H1 (cell line): Measurements from ENCODE around the gene E2F1.

ENCODE experiments used
- CHD2 ChIP-seq: IDR thresholded peaks from 2 replicates; pipeline ENCODE4 v1.6.1; 2012; ENCODE audit warnings: low read length, improper control_type of control experiment
- EP300 ChIP-seq, 2 experiments: IDR thresholded peaks; 1 replicate in 1 of 2; 2 replicates in 1 of 2; pipeline ENCODE4 v1.6.1; 2011 to 2012; ENCODE audit warnings: low read depth in 2 of 2, low read length in 2 of 2, mild to moderate bottlenecking in 2 of 2, borderline replicate concordance in 1 of 2, inconsistent platforms in 1 of 2, moderate library complexity in 1 of 2
- HDAC2 ChIP-seq, 2 experiments: fragments of 300-600 bp in 1 of 2; sonication (generic) in 1 of 2; IDR thresholded peaks; 2 replicates each; pipeline ENCODE4 v1.6.1; 2011 to 2012; ENCODE audit warnings: low read depth in 2 of 2, low read length in 2 of 2, mild to moderate bottlenecking in 2 of 2, moderate library complexity in 2 of 2, borderline replicate concordance in 1 of 2, inconsistent platforms in 1 of 2
- NRF1 ChIP-seq: IDR thresholded peaks from 2 replicates; pipeline ENCODE4 v1.6.1; 2011; ENCODE audit warnings: mild to moderate bottlenecking, low read depth, low read length, improper control_type of control experiment
- RFX5 ChIP-seq: IDR thresholded peaks from 2 replicates; pipeline ENCODE4 v1.6.1; 2011; ENCODE audit warnings: low read depth, low read length, improper control_type of control experiment, borderline replicate concordance
- TAF1 ChIP-seq: IDR thresholded peaks from 2 replicates; pipeline ENCODE4 v1.6.1; 2011; ENCODE audit warnings: mild to moderate bottlenecking, low read depth, low read length
- TF ChIP-seq, protein P1 (sequence below), 3 experiments: IDR thresholded peaks; 1 replicate in 2 of 3; 2 replicates in 1 of 3; pipeline versions ENCODE4 v1.5.1 to v1.6.1; 2011; ENCODE audit warnings: low read length in 3 of 3, mild to moderate bottlenecking in 3 of 3, inconsistent platforms in 2 of 3, low read depth in 1 of 3, moderate library complexity in 1 of 3; ENCODE audit not compliant: insufficient read depth in 1 of 3; ENCODE audit errors: control extremely low read depth in 1 of 3
- TF ChIP-seq, protein P2 (sequence below): IDR thresholded peaks from 2 replicates; pipeline ENCODE4 v1.6.1; 2011; ENCODE audit warnings: low read depth, mild to moderate bottlenecking, low read length; ENCODE audit not compliant: insufficient read depth

DNA sequence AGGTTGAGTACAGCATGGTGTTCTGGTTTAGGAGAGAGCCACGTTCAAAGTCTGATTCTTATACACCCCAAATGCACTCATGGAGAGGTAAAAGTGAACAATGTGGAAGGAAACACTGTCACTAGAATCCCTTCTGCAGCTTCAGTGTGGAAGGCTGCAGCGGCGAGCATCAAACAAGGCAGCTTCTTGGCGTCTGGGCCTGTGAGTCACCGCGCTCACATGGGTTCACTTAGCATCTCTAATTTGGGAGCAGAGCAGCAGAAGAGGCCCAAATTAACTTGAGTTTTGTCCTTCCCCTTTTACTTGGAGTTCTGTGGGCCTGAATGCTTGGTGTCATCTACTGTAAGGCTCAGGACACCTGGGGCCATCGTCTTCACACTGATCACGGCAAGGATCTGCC, 10.9 kb upstream of the E2F1 start:
- TF ChIP-seq, protein P1, sequence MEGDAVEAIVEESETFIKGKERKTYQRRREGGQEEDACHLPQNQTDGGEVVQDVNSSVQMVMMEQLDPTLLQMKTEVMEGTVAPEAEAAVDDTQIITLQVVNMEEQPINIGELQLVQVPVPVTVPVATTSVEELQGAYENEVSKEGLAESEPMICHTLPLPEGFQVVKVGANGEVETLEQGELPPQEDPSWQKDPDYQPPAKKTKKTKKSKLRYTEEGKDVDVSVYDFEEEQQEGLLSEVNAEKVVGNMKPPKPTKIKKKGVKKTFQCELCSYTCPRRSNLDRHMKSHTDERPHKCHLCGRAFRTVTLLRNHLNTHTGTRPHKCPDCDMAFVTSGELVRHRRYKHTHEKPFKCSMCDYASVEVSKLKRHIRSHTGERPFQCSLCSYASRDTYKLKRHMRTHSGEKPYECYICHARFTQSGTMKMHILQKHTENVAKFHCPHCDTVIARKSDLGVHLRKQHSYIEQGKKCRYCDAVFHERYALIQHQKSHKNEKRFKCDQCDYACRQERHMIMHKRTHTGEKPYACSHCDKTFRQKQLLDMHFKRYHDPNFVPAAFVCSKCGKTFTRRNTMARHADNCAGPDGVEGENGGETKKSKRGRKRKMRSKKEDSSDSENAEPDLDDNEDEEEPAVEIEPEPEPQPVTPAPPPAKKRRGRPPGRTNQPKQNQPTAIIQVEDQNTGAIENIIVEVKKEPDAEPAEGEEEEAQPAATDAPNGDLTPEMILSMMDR (IDR thresholded peaks at IDR 0.05; ENCODE audit: control extremely low read depth in 1 of 3, insufficient read depth in 1 of 3, low read depth in 1 of 3, low read length in 3 of 3) = no peak
- no peak for TF ChIP-seq HDAC2 (IDR thresholded peaks at IDR 0.05; ENCODE audit: borderline replicate concordance in 1 of 2, low read depth in 2 of 2, low read length in 2 of 2)
- no peak for TF ChIP-seq CHD2
- TF ChIP-seq EP300 (IDR thresholded peaks at IDR 0.05; ENCODE audit: borderline replicate concordance in 1 of 2, low read depth in 2 of 2, low read length in 2 of 2) = no peak
- TF ChIP-seq, protein P2, sequence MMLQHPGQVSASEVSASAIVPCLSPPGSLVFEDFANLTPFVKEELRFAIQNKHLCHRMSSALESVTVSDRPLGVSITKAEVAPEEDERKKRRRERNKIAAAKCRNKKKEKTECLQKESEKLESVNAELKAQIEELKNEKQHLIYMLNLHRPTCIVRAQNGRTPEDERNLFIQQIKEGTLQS = no peak
- no peak for TF ChIP-seq RFX5
- TF ChIP-seq NRF1 = no peak
- TF ChIP-seq TAF1 = no peak
